Left hindlimb (tissue), 1 donor: ENCODE measurements around the gene PKD1L1.
"Not testable (repeated sequence)": the region's sequence is repeated elsewhere in the genome, so short reads cannot be mapped to it uniquely, and the experiment has no call there.

Experiments
- DNase-seq: peaks from one replicate; pipeline ENCODE4 v3.0.0-alpha.2; 2018

Gene PKD1L1

GRCh38 chr7:47758546-47758945, 189.7 kb downstream of the PKD1L1 start:
- DNase-seq: no peak

DNA sequence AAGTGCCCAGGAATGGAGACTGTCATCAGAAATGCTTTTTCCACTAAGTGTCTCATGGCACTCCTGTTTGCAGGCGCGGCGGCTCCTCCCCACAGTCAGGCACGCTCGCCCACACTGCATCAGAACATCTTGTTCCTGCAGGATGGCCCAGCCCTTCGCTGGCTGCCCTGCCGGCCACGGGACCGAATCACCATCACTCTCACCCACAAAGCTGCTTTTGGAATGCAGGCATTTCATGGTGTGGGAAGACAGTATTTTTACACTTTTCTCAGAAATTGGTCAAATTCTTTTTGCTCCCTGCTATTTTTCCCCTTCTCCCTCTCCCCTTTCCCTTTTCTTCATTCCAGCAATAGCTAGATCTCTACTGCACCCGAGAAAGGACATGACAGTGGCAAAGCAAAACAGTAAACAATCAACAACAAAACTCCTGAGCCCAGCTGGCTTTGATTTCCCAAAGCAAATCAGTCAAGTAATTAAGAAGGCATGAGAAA, 190.3 kb downstream of the PKD1L1 start:
- DNase-seq: peak; percentile 83

- no peak for DNase-seq
Observed at GRCh38 chr7:47756636-47757035, 191.6 kb downstream of the PKD1L1 start.

- no peak for DNase-seq
Observed at GRCh38 chr7:47755248-47755647, 193.0 kb downstream of the PKD1L1 start.

- not testable (repeated sequence) for DNase-seq
Observed at GRCh38 chr7:47751724-47752123, 196.5 kb downstream of the PKD1L1 start.

DNA sequence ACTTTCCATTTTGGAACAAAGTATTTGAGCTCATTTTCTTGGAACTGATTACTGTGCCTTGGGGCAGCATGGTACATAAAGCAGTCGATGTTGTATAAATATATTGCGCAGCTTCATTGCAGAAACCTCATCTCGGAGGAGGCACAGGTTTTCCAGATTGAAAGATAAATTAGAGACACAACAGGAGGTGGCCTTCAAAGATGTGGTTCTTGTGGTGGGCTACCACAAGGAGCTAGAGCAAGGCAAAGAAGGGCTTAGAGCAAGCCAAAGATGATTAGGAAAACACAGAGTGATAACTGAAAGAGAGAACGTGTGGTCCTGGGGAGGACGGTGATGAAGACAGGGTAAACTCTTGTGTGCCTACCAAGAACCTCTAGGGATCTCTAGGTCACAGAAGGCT, 197.2 kb downstream of the PKD1L1 start:
- DNase-seq: no peak

GRCh38 chr7:47748041-47748440, 200.2 kb downstream of the PKD1L1 start:
- no peak for DNase-seq

GRCh38 chr7:47747160-47747559, 201.1 kb downstream of the PKD1L1 start:
- no peak for DNase-seq

GRCh38 chr7:47746468-47746867, 201.8 kb downstream of the PKD1L1 start:
- DNase-seq: no peak

- no peak for DNase-seq
Observed at GRCh38 chr7:47744883-47745282, 203.4 kb downstream of the PKD1L1 start.

DNA sequence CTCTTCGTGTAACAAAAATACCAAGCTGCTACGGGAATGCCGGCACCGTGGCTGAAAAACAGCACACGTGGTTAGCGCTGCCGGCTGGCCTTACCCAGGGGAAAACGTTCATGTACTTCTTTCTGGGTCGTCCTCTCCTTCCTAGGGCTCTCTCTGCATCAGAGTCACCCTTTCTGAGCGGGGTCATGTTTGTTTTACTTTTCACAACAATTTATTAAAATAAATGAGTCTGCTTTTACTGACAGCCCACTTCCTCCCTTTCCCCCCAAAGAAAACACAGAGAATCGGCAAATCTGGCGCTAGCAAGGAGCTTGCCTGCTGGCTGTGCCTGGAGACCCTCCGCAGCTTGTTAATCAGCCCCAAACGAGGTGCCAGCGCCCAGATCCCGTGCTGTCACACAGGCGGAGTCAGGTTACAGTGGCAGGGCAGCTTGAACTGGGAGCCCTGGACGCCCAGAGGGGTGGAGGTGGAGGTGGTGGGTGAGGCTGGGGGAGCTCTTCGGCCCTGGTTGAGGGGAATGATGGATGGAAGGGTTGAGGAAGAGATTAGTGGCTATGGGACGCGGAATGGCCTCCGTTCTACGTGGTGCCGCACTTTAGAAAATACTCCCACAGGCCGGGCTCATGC, 204.2 kb downstream of the PKD1L1 start:
- DNase-seq: no peak

DNA sequence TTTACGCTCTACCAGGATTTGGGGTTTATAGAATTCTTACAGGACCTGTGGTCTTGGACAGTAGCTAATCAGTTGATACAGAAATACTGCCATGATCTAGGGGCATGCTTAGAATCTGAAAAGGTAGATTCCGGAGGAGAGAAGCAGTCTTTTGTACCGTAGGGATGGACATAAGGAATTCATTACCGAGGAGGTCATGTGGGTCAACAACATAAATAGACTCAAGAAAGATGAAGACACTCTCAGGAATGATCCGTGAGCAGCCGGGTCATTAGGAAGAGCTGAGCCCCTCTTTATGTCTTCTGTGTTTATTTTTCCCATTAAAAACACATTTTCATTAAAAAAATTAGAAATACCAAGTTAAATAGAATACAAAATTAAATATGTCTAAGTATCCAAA, 206.3 kb downstream of the PKD1L1 start:
- no peak for DNase-seq

DNA sequence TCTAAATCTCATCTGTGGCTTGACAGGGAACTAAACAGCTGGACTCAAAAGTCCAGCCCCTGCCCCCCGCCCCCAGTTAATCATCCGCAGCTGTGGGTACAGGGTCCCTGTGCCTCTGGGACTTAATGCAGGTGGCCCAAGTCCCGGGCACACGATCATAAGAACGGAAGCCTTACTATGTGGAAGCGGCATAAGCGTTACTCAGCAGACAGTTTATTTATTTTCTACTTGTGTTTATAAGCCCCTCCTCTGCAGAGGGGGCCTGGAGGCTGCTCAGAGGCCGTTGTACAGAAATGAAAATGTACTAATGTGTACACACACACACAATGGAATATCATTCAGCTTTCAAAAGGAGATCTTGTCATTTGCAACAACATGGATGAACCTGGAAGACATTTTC, 208.4 kb downstream of the PKD1L1 start:
- DNase-seq: no peak

DNA sequence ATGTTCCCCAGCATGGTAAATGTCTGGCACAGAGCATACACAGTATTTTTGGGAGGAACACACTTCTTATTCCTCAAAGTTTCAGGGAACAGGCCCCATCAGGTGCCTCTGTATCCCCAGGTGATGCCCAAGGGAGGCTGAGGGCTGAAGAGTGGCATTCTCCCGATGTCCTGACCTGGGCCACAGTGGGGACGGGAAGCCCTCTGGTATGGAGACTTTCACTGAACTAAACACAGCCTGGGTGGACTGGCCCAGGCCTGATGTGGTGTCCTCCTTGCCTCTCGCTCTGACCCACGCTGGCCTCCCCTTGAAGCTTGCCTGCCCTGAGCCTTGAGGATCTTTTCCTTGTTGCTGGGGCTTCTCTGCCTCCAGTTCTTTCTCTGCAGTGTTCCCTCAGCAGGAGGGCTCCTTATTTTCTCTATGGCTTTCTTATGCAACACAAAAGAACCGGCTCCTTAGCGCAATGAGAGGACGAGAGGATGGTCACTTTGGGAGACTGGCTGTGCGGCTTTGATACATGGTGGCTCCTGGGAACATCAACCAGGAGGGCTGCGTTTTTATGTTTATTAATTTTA, 208.9 kb downstream of the PKD1L1 start:
- no peak for DNase-seq

DNA sequence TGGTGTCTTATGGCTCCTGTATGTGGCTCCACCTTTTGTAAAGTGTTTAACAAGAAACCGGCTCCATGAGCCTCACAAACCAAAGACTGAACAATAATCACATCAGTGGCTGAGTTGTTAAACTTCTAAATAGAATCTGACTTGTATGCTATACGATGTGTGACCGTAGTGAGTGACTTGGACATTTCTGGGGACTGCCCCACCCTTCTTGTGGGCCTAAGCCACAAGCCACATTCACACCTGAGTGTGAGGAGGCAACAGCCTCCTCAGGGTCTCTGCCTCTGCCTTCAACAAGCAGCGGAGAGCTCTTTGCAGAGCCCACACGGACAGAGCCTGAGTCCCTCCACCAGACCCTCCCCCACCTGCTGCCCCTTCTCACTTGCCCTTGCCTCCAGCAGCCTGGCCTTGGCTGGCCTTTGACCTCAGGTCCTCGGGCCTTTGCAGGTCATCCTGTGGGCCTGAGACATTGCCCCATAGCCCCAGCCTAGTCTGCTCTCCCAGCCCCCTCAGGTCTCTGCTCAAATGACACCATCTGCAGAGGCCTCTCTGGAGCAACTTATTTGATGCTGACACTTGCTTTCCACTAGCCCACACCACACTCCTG, 209.6 kb downstream of the PKD1L1 start:
- no peak for DNase-seq

- DNase-seq: no peak
Observed at GRCh38 chr7:47737601-47738000, 210.7 kb downstream of the PKD1L1 start.

GRCh38 chr7:47735431-47736345, 212.6 kb downstream of the PKD1L1 start:
- no peak for DNase-seq

DNA sequence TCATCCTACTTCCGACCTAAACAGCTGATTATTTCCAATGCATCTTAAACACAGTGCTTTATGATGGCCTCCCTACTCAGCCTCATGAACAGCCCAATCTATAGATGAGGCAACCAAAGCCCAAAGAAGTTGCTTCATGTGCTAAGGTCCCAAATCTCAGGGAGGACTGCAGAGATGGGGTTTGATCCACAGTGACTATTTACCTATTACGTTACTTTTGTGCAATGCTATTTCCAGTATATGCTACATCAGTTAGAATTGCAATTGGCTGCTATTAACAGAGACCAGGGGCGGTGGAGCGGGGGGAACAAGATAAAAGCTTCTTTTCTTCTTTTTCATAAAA, 213.3 kb downstream of the PKD1L1 start:
- no peak for DNase-seq

DNA sequence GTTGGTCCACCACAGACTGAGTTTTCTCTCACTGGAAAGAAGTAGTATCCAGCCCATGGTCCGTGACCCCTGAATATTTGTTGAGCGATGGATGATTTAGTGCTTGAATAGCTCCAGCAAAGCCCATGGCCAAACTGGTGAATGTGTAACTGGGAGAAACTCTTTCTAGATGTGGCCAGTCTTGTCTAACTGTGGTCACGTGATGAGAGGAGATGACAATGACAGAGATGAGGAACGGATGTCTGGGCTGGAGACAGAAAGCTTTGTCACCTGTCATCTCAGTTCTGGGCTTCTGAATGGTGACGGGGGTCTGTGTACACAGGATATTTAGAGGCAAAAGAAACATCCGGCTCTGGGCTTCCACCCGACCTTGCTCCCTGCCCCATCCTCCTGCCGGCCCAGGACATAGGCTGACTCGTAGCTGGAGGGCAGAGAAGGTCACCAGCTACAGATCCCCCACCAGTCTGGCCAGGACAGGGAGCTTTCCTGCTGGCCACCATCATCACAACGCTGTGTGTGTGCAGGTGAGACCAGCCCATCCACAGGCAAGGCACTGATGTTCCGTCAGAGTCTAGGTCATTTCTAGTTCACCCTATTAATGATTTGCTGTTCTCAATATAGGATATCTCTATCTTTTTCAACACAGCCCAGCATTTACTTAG, 213.8 kb downstream of the PKD1L1 start:
- DNase-seq: no peak

DNA sequence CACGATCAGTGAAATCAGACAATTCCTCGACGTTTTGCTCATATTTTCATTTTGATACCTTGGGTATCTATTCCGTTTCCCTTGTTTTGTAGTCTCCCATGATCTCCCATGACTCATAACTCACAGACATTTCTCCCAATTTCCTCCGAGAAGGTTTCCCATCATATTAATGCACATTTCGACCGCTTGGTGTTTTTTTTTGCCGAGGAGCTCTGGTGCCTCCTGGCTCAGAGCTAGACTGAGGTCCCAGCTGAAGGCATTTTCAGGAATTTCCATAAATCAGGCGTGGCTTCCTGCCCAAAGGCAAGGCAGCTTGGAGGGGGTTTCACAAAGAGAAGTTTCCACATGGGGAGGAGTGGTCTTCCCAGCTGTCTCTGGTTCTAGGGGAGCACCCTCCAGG, 218.1 kb downstream of the PKD1L1 start:
- DNase-seq: no peak

- DNase-seq: no peak
Observed at GRCh38 chr7:47726047-47726726, 222.1 kb downstream of the PKD1L1 start.

DNA sequence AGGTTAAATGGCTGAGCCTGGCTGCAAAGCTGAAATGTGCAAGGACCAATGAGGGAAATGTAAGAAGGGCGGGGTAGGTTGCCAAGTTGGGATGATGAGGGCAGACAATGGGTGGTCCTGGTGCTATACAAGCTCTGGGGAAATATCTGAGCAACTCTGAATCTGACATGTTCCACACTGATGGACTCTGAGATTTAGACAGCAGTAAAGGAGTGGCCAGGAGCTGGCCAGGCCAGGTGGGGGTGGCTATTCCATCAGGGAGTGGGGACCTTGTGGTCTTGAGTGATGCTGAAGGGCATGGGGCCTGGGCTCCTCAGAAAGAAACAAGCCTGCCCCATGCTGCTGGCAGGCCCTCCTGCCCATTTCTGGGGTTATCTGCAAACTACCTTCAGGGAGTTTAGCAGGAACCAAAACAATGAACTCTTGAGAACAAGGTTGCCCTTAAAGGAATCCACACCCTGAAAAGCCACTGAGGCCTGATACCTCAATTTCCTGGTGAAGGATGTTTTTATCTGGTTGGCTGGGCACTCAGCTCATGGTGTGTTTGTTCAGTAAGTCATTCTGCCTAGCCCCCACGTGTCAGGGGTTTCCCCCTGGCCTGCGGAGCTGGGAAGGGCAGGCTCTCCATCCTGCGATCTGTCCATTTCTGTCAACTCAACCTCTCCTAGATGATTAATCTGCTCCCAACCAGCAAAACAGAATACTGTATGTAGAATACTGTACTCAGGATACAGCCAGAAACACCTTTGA, 223.1 kb downstream of the PKD1L1 start:
- DNase-seq: no peak
